HepG2 (cell line): ENCODE results near the gene PHF3. TPM values are rescaled to one million over a fixed set of nuclear protein-coding genes. Genes with fewer than 3 reads are reported as not detected.
A peak's percentile ranks its signal among the peaks of the same experiment; 100 is the strongest.

Experiments
- HMGA1 ChIP-seq: sonication (generic); formaldehyde crosslinking; conservative IDR thresholded peaks from 2 replicates; pipeline ENCODE4 v1.4.0; 2020; ENCODE audit warnings: missing genetic modification reagents
- KMT2B ChIP-seq: IDR thresholded peaks from 2 replicates; pipeline ENCODE4 v1.6.1; 2016; ENCODE audit warnings: missing genetic modification reagents, missing compliant biosample characterization
- MAFK ChIP-seq, 2 experiments: IDR thresholded peaks in 1 of 2; conservative IDR thresholded peaks in 1 of 2; 2 replicates each; pipeline ENCODE4 v1.6.1; 2011; ENCODE audit warnings: improper control_type of control experiment in 2 of 2, low read length in 2 of 2
- MYC ChIP-seq: sonication (generic); formaldehyde crosslinking; IDR thresholded peaks from 2 replicates; pipeline ENCODE4 v1.9.0; 2021; ENCODE audit warnings: missing genetic modification reagents, borderline replicate concordance
- NKX3-1 ChIP-seq: sonication (generic); formaldehyde crosslinking; IDR thresholded peaks from 2 replicates; pipeline ENCODE4 v1.5.0; 2020; ENCODE audit warnings: missing genetic modification reagents
- NR2F2 ChIP-seq: IDR thresholded peaks from 2 replicates; pipeline ENCODE4 v1.6.1; 2012; ENCODE audit warnings: low read depth, inconsistent platforms, borderline replicate concordance
- SKI ChIP-seq: fragments of 450-650 bp; IDR thresholded peaks from one replicate; pipeline ENCODE4 v1.6.1; 2018; ENCODE audit warnings: mild to moderate bottlenecking; ENCODE audit not compliant: partially characterized antibody
- ZNF17 ChIP-seq: sonication (generic); formaldehyde crosslinking; IDR thresholded peaks from 2 replicates; pipeline ENCODE4 v1.5.0; 2020; ENCODE audit warnings: mild to moderate bottlenecking, missing genetic modification reagents
- ZNF350 ChIP-seq: sonication (generic); formaldehyde crosslinking; IDR thresholded peaks from 2 replicates; pipeline ENCODE4 v1.4.0; 2020; ENCODE audit warnings: mild to moderate bottlenecking, low read depth, missing genetic modification reagents, borderline replicate concordance
- ZNF530 ChIP-seq: sonication (generic); formaldehyde crosslinking; IDR thresholded peaks from 2 replicates; pipeline ENCODE4 v1.5.0; 2020; ENCODE audit warnings: low read depth, mild to moderate bottlenecking, missing genetic modification reagents
- polyA plus RNA-seq, 8 experiments: library from polyadenylated mRNA; depleted of rRNA in 3 of 8; stranded (reverse) in 7 of 8; unstranded in 1 of 8; fragments of >200 nt; fragmentation: Illumina TruSeq in 4 of 8; extraction: Trizol in 4 of 8; gene quantifications; 2 replicates each; pipeline versions ENCODE4 v1.2.1 to v1.2.3, GENCODE V29; 2011 to 2016; ENCODE audit warnings: low read depth in 4 of 8, missing spikeins in 1 of 8, mixed read lengths in 1 of 8; ENCODE audit not compliant: insufficient read depth in 1 of 8
- total RNA-seq, 5 experiments: library from RNA; depleted of rRNA; stranded (reverse); fragments of >200 nt; fragmentation: Illumina TruSeq; extraction: Trizol; gene quantifications; 2 replicates each; pipeline ENCODE4 v1.2.3, GENCODE V29; 2016; ENCODE audit warnings: low read depth in 1 of 5
- TF ChIP-seq, protein P1 (sequence below): sonication (generic); formaldehyde crosslinking; IDR thresholded peaks from 2 replicates; pipeline ENCODE4 v1.4.0; 2020; ENCODE audit warnings: mild to moderate bottlenecking, missing genetic modification reagents
- TF ChIP-seq, protein P2 (sequence below): sonication (generic); formaldehyde crosslinking; conservative IDR thresholded peaks from 2 replicates; pipeline ENCODE4 v1.4.0; 2020; ENCODE audit warnings: missing genetic modification reagents
- TF ChIP-seq, protein P3 (sequence below): sonication (generic); formaldehyde crosslinking; conservative IDR thresholded peaks from 2 replicates; pipeline ENCODE4 v1.4.0; 2020; ENCODE audit warnings: mild to moderate bottlenecking, missing genetic modification reagents, moderate library complexity
- TF ChIP-seq, protein P4 (sequence below): sonication (generic); formaldehyde crosslinking; IDR thresholded peaks from 2 replicates; pipeline ENCODE4 v1.8.1; 2023; ENCODE audit warnings: mild to moderate bottlenecking, missing genetic modification reagents, borderline replicate concordance
- TF ChIP-seq, protein P5 (sequence below): sonication (generic); formaldehyde crosslinking; IDR thresholded peaks from 2 replicates; pipeline ENCODE4 v1.5.0; 2020; ENCODE audit warnings: missing genetic modification reagents

Gene PHF3
- total and polyA plus RNA-seq, 2 of the 13 experiments (the other 11 are each of a cell fraction or from before 2014, with no cell fraction given), result 19.8 to 70.4 TPM

DNA sequence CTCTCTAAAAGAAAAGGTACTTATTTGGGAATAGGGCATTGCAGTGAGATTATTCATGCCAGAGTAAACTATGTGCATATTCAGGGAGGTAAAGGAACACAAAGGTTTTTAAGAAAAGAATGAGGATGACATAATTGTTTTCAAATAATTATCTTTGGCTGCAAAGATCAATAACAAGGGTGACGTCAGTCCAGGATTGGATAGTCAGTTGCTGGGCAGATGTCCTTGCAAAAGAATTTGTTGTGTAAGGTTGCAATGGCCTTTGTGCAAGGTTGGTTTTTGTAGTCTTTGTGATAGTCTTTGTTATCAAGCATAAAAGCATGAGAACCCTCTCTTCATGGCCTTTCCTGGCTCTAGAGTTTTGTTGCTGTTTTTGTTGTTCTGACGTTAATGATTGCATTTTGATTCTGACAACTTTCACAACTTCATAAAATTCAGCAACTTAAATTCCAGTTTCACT lies 45.6 kb upstream of the PHF3 start (continued):
- TF ChIP-seq, protein P1, sequence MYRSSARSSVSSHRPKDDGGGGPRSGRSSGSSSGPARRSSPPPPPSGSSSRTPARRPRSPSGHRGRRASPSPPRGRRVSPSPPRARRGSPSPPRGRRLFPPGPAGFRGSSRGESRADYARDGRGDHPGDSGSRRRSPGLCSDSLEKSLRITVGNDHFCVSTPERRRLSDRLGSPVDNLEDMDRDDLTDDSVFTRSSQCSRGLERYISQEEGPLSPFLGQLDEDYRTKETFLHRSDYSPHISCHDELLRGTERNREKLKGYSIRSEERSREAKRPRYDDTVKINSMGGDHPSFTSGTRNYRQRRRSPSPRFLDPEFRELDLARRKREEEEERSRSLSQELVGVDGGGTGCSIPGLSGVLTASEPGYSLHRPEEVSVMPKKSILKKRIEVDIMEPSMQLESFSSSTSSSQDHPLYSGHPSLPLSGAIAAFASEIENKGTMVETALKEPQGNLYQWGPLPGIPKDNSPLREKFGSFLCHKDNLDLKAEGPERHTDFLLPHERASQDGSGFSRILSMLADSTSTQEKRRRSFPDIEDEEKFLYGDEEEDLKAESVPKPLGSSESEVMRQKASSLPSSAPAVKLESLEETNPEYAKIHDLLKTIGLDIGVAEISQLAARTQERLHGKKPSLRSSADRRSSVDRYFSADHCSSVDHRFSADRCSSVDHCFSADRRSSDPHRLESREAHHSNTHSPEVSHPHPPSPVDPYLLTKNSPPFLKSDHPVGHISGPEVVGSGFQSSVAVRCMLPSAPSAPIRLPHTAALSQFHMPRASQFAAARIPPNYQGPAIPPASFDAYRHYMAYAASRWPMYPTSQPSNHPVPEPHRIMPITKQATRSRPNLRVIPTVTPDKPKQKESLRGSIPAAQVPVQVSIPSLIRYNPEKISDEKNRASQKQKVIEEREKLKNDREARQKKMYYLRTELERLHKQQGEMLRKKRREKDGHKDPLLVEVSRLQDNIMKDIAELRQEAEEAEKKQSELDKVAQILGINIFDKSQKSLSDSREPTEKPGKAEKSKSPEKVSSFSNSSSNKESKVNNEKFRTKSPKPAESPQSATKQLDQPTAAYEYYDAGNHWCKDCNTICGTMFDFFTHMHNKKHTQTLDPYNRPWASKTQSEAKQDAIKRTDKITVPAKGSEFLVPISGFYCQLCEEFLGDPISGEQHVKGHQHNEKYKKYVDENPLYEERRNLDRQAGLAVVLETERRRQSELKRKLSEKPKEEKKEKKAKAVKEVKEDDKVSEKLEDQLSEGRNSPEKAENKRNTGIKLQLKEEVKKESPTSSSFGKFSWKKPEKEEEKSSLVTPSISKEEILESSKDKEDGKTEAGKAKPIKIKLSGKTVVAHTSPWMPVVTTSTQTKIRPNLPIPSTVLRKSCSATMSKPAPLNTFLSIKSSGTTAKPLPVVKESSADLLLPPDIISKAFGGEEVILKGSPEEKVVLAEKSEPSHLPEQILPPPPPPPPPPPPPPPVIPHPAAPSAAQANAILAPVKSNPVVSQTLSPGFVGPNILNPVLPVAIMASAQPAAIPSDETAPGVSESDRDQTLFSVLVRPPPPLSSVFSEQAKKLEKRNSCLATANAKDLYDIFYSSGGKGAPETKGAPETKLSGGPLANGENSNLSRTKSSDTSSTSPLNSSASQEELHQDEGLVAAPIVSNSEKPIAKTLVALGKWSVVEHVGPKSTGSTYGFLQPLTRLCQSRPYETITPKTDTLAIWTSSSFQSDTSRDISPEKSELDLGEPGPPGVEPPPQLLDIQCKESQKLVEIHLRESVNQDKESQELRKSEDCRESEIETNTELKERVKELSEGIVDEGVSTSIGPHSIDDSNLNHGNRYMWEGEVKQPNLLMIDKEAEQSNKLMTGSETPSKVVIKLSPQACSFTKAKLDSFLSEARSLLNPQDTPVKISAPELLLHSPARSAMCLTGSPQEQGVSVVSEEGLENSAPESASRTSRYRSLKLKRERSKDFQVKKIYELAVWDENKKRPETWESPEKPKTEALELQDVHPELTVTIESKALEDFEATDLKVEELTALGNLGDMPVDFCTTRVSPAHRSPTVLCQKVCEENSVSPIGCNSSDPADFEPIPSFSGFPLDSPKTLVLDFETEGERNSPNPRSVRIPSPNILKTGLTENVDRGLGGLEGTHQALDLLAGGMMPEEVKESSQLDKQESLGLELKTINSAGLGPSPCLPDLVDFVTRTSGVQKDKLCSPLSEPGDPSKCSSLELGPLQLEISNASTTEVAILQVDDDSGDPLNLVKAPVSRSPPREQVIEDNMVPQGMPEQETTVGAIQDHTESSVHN (CRISPR knock-in tag), result no peak
- no peak for TF ChIP-seq NR2F2
- TF ChIP-seq HMGA1 (CRISPR knock-in tag), result no peak
- TF ChIP-seq, protein P2, sequence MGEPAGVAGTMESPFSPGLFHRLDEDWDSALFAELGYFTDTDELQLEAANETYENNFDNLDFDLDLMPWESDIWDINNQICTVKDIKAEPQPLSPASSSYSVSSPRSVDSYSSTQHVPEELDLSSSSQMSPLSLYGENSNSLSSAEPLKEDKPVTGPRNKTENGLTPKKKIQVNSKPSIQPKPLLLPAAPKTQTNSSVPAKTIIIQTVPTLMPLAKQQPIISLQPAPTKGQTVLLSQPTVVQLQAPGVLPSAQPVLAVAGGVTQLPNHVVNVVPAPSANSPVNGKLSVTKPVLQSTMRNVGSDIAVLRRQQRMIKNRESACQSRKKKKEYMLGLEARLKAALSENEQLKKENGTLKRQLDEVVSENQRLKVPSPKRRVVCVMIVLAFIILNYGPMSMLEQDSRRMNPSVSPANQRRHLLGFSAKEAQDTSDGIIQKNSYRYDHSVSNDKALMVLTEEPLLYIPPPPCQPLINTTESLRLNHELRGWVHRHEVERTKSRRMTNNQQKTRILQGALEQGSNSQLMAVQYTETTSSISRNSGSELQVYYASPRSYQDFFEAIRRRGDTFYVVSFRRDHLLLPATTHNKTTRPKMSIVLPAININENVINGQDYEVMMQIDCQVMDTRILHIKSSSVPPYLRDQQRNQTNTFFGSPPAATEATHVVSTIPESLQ (CRISPR knock-in tag), result no peak
- TF ChIP-seq, protein P3, sequence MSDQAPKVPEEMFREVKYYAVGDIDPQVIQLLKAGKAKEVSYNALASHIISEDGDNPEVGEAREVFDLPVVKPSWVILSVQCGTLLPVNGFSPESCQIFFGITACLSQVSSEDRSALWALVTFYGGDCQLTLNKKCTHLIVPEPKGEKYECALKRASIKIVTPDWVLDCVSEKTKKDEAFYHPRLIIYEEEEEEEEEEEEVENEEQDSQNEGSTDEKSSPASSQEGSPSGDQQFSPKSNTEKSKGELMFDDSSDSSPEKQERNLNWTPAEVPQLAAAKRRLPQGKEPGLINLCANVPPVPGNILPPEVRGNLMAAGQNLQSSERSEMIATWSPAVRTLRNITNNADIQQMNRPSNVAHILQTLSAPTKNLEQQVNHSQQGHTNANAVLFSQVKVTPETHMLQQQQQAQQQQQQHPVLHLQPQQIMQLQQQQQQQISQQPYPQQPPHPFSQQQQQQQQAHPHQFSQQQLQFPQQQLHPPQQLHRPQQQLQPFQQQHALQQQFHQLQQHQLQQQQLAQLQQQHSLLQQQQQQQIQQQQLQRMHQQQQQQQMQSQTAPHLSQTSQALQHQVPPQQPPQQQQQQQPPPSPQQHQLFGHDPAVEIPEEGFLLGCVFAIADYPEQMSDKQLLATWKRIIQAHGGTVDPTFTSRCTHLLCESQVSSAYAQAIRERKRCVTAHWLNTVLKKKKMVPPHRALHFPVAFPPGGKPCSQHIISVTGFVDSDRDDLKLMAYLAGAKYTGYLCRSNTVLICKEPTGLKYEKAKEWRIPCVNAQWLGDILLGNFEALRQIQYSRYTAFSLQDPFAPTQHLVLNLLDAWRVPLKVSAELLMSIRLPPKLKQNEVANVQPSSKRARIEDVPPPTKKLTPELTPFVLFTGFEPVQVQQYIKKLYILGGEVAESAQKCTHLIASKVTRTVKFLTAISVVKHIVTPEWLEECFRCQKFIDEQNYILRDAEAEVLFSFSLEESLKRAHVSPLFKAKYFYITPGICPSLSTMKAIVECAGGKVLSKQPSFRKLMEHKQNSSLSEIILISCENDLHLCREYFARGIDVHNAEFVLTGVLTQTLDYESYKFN (CRISPR knock-in tag), result peak; percentile 81
- no peak for TF ChIP-seq SKI
- TF ChIP-seq MAFK (conservative IDR thresholded peaks at IDR 0.05 in 1 of 2, IDR thresholded peaks at IDR 0.05 in 1 of 2; ENCODE audit: low read length in 2 of 2), result 0 out of 4 replicates have a peak, but pooled peaks of 1 of the 2 experiments have one; percentile 9
- TF ChIP-seq, protein P4, sequence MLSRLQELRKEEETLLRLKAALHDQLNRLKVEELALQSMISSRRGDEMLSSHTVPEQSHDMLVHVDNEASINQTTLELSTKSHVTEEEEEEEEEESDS (CRISPR knock-in tag), result no peak
- TF ChIP-seq ZNF350 (CRISPR knock-in tag), result no peak
- no peak for TF ChIP-seq ZNF17 (CRISPR knock-in tag)
- TF ChIP-seq, protein P5, sequence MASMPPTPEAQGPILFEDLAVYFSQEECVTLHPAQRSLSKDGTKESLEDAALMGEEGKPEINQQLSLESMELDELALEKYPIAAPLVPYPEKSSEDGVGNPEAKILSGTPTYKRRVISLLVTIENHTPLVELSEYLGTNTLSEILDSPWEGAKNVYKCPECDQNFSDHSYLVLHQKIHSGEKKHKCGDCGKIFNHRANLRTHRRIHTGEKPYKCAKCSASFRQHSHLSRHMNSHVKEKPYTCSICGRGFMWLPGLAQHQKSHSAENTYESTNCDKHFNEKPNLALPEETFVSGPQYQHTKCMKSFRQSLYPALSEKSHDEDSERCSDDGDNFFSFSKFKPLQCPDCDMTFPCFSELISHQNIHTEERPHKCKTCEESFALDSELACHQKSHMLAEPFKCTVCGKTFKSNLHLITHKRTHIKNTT (CRISPR knock-in tag), result no peak
- no peak for TF ChIP-seq KMT2B (CRISPR knock-in tag)
- TF ChIP-seq ZNF530 (CRISPR knock-in tag), result no peak
- no peak for TF ChIP-seq MYC (CRISPR knock-in tag)
- TF ChIP-seq NKX3-1, result no peak
